ENCODE results near the gene ADAMTS17. TPM values are rescaled to one million over a fixed set of nuclear protein-coding genes. Genes with fewer than 3 reads are reported as not detected.

Gene ADAMTS17
- total and polyA plus RNA-seq, 3 experiments from 2014 or later = 1.2 to 2.3 (median 1.9) TPM

- H3K27me3 Mint-ChIP-seq = peaks cover 0 to 1% of the 10 kb centered on the region in 2 donors
- no peaks in the 10 kb centered on the region for H3K27me3 ChIP-seq (ENCODE audit: insufficient read depth, low read length, poor library complexity, severe bottlenecking)
- H3K4me3 Mint-ChIP-seq = no peak overlapping the region
- no peak for DNase-seq
- no peaks in the 10 kb centered on the region for H3K9me3 ChIP-seq (ENCODE audit: low read length)
- H3K4me1 ChIP-seq (ENCODE audit: insufficient read depth, low read length) = no peaks in the 10 kb centered on the region
- no peaks in the 10 kb centered on the region for H3K9me3 Mint-ChIP-seq
- CTCF ChIA-PET = interaction anchor here (1.1 kb wide), 1 partner anchor 67 kb away, joined by 3 read pairs; no protein-coding TSS in a partner anchor
- POLR2A ChIA-PET = no interaction called here
- H3K27ac ChIP-seq (ENCODE audit: low read depth, low read length) = no peak overlapping the region
- H3K4me1 Mint-ChIP-seq = no peaks in the 10 kb centered on the region
- H3K4me3 ChIP-seq (ENCODE audit: low read length) = no peak overlapping the region
- no peak overlapping the region for H3K27ac Mint-ChIP-seq
- no peaks in the 10 kb centered on the region for H3K36me3 Mint-ChIP-seq
- H3K36me3 ChIP-seq (ENCODE audit: insufficient read depth, low read length) = no peaks in the 10 kb centered on the region
These were observed 240.2 kb downstream of the ADAMTS17 start for GRCh38 chr15:100101426-100102089.

GRCh38 chr15:100100926-100101325 lies 240.8 kb downstream of the ADAMTS17 start:
- no peaks in the 10 kb centered on the region for H3K4me1 ChIP-seq (ENCODE audit: insufficient read depth, low read length)
- no peak overlapping the region for H3K4me3 Mint-ChIP-seq
- no peak overlapping the region for H3K4me3 ChIP-seq (ENCODE audit: low read length)
- H3K4me1 Mint-ChIP-seq = no peaks in the 10 kb centered on the region
- no peaks in the 10 kb centered on the region for H3K9me3 Mint-ChIP-seq
- no peaks in the 10 kb centered on the region for H3K9me3 ChIP-seq (ENCODE audit: low read length)
- no peak overlapping the region for H3K27ac ChIP-seq (ENCODE audit: low read depth, low read length)
- H3K27ac Mint-ChIP-seq = peak overlapping the region in 1 of 8 donors; percentile 72
- no peaks in the 10 kb centered on the region for H3K27me3 ChIP-seq (ENCODE audit: insufficient read depth, low read length, poor library complexity, severe bottlenecking)
- no peaks in the 10 kb centered on the region for H3K36me3 ChIP-seq (ENCODE audit: insufficient read depth, low read length)
- CTCF ChIA-PET = interaction anchor here (1.1 kb wide), 1 partner anchor 68 kb away, joined by 3 read pairs; no protein-coding TSS in a partner anchor
- DNase-seq = no peak
- POLR2A ChIA-PET = no interaction called here
- H3K36me3 Mint-ChIP-seq = no peaks in the 10 kb centered on the region
- peaks cover 0 to 1% of the 10 kb centered on the region in 2 donors for H3K27me3 Mint-ChIP-seq

GRCh38 chr15:100099976-100100375 lies 241.8 kb downstream of the ADAMTS17 start:
- no peaks in the 10 kb centered on the region for H3K36me3 Mint-ChIP-seq
- H3K27me3 Mint-ChIP-seq = peaks cover 0 to 1% of the 10 kb centered on the region in 2 donors
- no peaks in the 10 kb centered on the region for H3K36me3 ChIP-seq (ENCODE audit: insufficient read depth, low read length)
- DNase-seq = no peak
- H3K27me3 ChIP-seq (ENCODE audit: insufficient read depth, low read length, poor library complexity, severe bottlenecking) = no peaks in the 10 kb centered on the region
- no peak overlapping the region for H3K4me3 Mint-ChIP-seq
- ChIA-PET CTCF (no interaction called here), POLR2A (no interaction called here)
- H3K4me3 ChIP-seq (ENCODE audit: low read length) = no peak overlapping the region
- no peak overlapping the region for H3K27ac ChIP-seq (ENCODE audit: low read depth, low read length)
- H3K9me3 ChIP-seq (ENCODE audit: low read length) = no peaks in the 10 kb centered on the region
- no peaks in the 10 kb centered on the region for H3K9me3 Mint-ChIP-seq
- peak overlapping the region in 1 of 8 donors; percentile 5 for H3K27ac Mint-ChIP-seq
- no peaks in the 10 kb centered on the region for H3K4me1 Mint-ChIP-seq
- no peaks in the 10 kb centered on the region for H3K4me1 ChIP-seq (ENCODE audit: insufficient read depth, low read length)

- CTCF ChIA-PET = no interaction called here
- Histone ChIP-seq H3K27me3 (ENCODE audit: insufficient read depth, low read length, poor library complexity, severe bottlenecking) (no peaks in the 10 kb centered on the region), H3K4me3 (ENCODE audit: low read length) (no peak overlapping the region), H3K36me3 (ENCODE audit: insufficient read depth, low read length) (no peaks in the 10 kb centered on the region), H3K9me3 (ENCODE audit: low read length) (no peaks in the 10 kb centered on the region), H3K4me1 (ENCODE audit: insufficient read depth, low read length) (no peaks in the 10 kb centered on the region), H3K27ac (ENCODE audit: low read depth, low read length) (no peak overlapping the region)
- Mint-ChIP-seq H3K27me3 (peaks cover 0 to 1% of the 10 kb centered on the region in 2 donors), H3K4me3 (no peak overlapping the region), H3K4me1 (no peaks in the 10 kb centered on the region), H3K27ac (peak overlapping the region in 1 of 8 donors; percentile 8), H3K36me3 (no peaks in the 10 kb centered on the region), H3K9me3 (no peaks in the 10 kb centered on the region)
- POLR2A ChIA-PET = no interaction called here
- DNase-seq = no peak
These were observed 243.1 kb downstream of the ADAMTS17 start for GRCh38 chr15:100098705-100099104.

GRCh38 chr15:100097342-100098127 lies 244.2 kb downstream of the ADAMTS17 start:
- Mint-ChIP-seq H3K9me3 (no peaks in the 10 kb centered on the region), H3K4me1 (no peaks in the 10 kb centered on the region), H3K36me3 (no peaks in the 10 kb centered on the region), H3K27me3 (peaks cover 0 to 1% of the 10 kb centered on the region in 2 donors), H3K4me3 (no peak overlapping the region), H3K27ac (no peak overlapping the region)
- H3K4me3 ChIP-seq (ENCODE audit: low read length) = no peak overlapping the region
- DNase-seq = no peak
- H3K27ac ChIP-seq (ENCODE audit: low read depth, low read length) = no peak overlapping the region
- H3K27me3 ChIP-seq (ENCODE audit: insufficient read depth, low read length, poor library complexity, severe bottlenecking) = no peaks in the 10 kb centered on the region
- H3K9me3 ChIP-seq (ENCODE audit: low read length) = no peaks in the 10 kb centered on the region
- no peaks in the 10 kb centered on the region for H3K36me3 ChIP-seq (ENCODE audit: insufficient read depth, low read length)
- POLR2A ChIA-PET = no interaction called here
- no peaks in the 10 kb centered on the region for H3K4me1 ChIP-seq (ENCODE audit: insufficient read depth, low read length)
- CTCF ChIA-PET = no interaction called here

GRCh38 chr15:100096700-100097099 lies 245.1 kb downstream of the ADAMTS17 start:
- no peak for DNase-seq
- H3K27ac ChIP-seq (ENCODE audit: low read depth, low read length) = no peak overlapping the region
- no peaks in the 10 kb centered on the region for H3K9me3 ChIP-seq (ENCODE audit: low read length)
- H3K27me3 ChIP-seq (ENCODE audit: insufficient read depth, low read length, poor library complexity, severe bottlenecking) = no peaks in the 10 kb centered on the region
- Mint-ChIP-seq H3K27ac (peak overlapping the region in 1 of 8 donors; percentile 17), H3K27me3 (no peaks in the 10 kb centered on the region), H3K4me3 (no peak overlapping the region), H3K4me1 (no peaks in the 10 kb centered on the region), H3K9me3 (no peaks in the 10 kb centered on the region), H3K36me3 (peaks cover 0 to 2% (median 0%) of the 10 kb centered on the region in 3 donors)
- no peak overlapping the region for H3K4me3 ChIP-seq (ENCODE audit: low read length)
- POLR2A ChIA-PET = no interaction called here
- no peaks in the 10 kb centered on the region for H3K4me1 ChIP-seq (ENCODE audit: insufficient read depth, low read length)
- CTCF ChIA-PET = no interaction called here
- no peaks in the 10 kb centered on the region for H3K36me3 ChIP-seq (ENCODE audit: insufficient read depth, low read length)

GRCh38 chr15:100096248-100096600 lies 245.6 kb downstream of the ADAMTS17 start:
- H3K27ac ChIP-seq (ENCODE audit: low read depth, low read length) = no peak overlapping the region
- Mint-ChIP-seq H3K27ac (peak overlapping the region in 1 of 8 donors; percentile 17), H3K27me3 (no peaks in the 10 kb centered on the region), H3K9me3 (no peaks in the 10 kb centered on the region), H3K4me3 (no peak overlapping the region), H3K4me1 (no peaks in the 10 kb centered on the region), H3K36me3 (peaks cover 0 to 2% (median 2%) of the 10 kb centered on the region in 3 donors)
- DNase-seq = no peak
- no peaks in the 10 kb centered on the region for H3K9me3 ChIP-seq (ENCODE audit: low read length)
- no peak overlapping the region for H3K4me3 ChIP-seq (ENCODE audit: low read length)
- no peaks in the 10 kb centered on the region for H3K36me3 ChIP-seq (ENCODE audit: insufficient read depth, low read length)
- H3K27me3 ChIP-seq (ENCODE audit: insufficient read depth, low read length, poor library complexity, severe bottlenecking) = no peaks in the 10 kb centered on the region
- CTCF ChIA-PET = no interaction called here
- POLR2A ChIA-PET = no interaction called here
- no peaks in the 10 kb centered on the region for H3K4me1 ChIP-seq (ENCODE audit: insufficient read depth, low read length)

GRCh38 chr15:100095541-100096247 lies 246.1 kb downstream of the ADAMTS17 start:
- POLR2A ChIA-PET = no interaction called here
- DNase-seq = no peak

More at GRCh38 chr15:100095541-100096247, 246.1 kb downstream of the ADAMTS17 start:
- no peak overlapping the region for H3K27ac Mint-ChIP-seq
- H3K4me3 ChIP-seq (ENCODE audit: low read length) = no peak overlapping the region
- H3K9me3 ChIP-seq (ENCODE audit: low read length) = no peaks in the 10 kb centered on the region
- H3K27me3 ChIP-seq (ENCODE audit: insufficient read depth, low read length, poor library complexity, severe bottlenecking) = no peaks in the 10 kb centered on the region
- no peaks in the 10 kb centered on the region for H3K4me1 Mint-ChIP-seq
- peaks cover 0 to 2% (median 2%) of the 10 kb centered on the region in 3 donors for H3K36me3 Mint-ChIP-seq
- no peak overlapping the region for H3K27ac ChIP-seq (ENCODE audit: low read depth, low read length)
- H3K4me3 Mint-ChIP-seq = no peak overlapping the region
- CTCF ChIA-PET = interaction anchor here (1.1 kb wide), 1 partner anchor 76 kb away, joined by 3 read pairs; no protein-coding TSS in a partner anchor
- no peaks in the 10 kb centered on the region for H3K36me3 ChIP-seq (ENCODE audit: insufficient read depth, low read length)
- H3K9me3 Mint-ChIP-seq = no peaks in the 10 kb centered on the region
- H3K27me3 Mint-ChIP-seq = no peaks in the 10 kb centered on the region
- H3K4me1 ChIP-seq (ENCODE audit: insufficient read depth, low read length) = no peaks in the 10 kb centered on the region
